ENCODE results near the gene RPS19BP1.

Gene RPS19BP1

GRCh38 chr22:39487826-39488520, 44.6 kb downstream of the RPS19BP1 start:
- intact Hi-C loops (cut with DNase I; ENCODE audit: low total_unique reads): no loop called here
- no peak for TF ChIP-seq CTCF (IDR thresholded peaks at IDR 0.05)
- DNase-seq: no peak
- H3K27me3 ChIP-seq: peaks cover 0 to 20% of the 10 kb centered on the region in 2 donors
- H3K27ac ChIP-seq: no peak overlapping the region
- H3K4me3 ChIP-seq: no peak overlapping the region
- no peaks in the 10 kb centered on the region for H3K4me1 ChIP-seq
- H3K9me3 ChIP-seq: no peaks in the 10 kb centered on the region
- no peaks in the 10 kb centered on the region for H3K36me3 ChIP-seq

GRCh38 chr22:39486951-39487825, 45.4 kb downstream of the RPS19BP1 start:
- no peak for TF ChIP-seq CTCF (IDR thresholded peaks at IDR 0.05)

GRCh38 chr22:39482768-39483167, 49.8 kb downstream of the RPS19BP1 start:
- no peak overlapping the region for H3K27ac ChIP-seq
- DNase-seq: no peak
- TF ChIP-seq CTCF (IDR thresholded peaks at IDR 0.05): no peak

More at GRCh38 chr22:39486951-39487825, 45.4 kb downstream of the RPS19BP1 start:
- Histone ChIP-seq H3K27me3 (peaks cover 0 to 17% of the 10 kb centered on the region in 2 donors), H3K4me1 (no peaks in the 10 kb centered on the region), H3K36me3 (no peaks in the 10 kb centered on the region), H3K9me3 (no peaks in the 10 kb centered on the region), H3K4me3 (no peak overlapping the region), H3K27ac (no peak overlapping the region)
- intact Hi-C loops (cut with DNase I; ENCODE audit: low total_unique reads): no loop called here
- DNase-seq: no peak

GRCh38 chr22:39481595-39481994, 51.0 kb downstream of the RPS19BP1 start:
- DNase-seq: no peak
- TF ChIP-seq CTCF (IDR thresholded peaks at IDR 0.05): no peak
- no peaks in the 10 kb centered on the region for H3K4me1 ChIP-seq
- no peaks in the 10 kb centered on the region for H3K9me3 ChIP-seq
- H3K27ac ChIP-seq: no peak overlapping the region
- H3K36me3 ChIP-seq: no peaks in the 10 kb centered on the region
- intact Hi-C loops (cut with DNase I; ENCODE audit: low total_unique reads): no loop called here
- H3K4me3 ChIP-seq: no peak overlapping the region
- peaks cover 0 to 19% of the 10 kb centered on the region in 2 donors for H3K27me3 ChIP-seq

More at GRCh38 chr22:39482768-39483167, 49.8 kb downstream of the RPS19BP1 start:
- intact Hi-C loops (cut with DNase I; ENCODE audit: low total_unique reads): no loop called here
- Histone ChIP-seq H3K4me1 (no peaks in the 10 kb centered on the region), H3K9me3 (no peaks in the 10 kb centered on the region), H3K27me3 (peaks cover 0 to 19% of the 10 kb centered on the region in 2 donors), H3K36me3 (no peaks in the 10 kb centered on the region), H3K4me3 (no peak overlapping the region)

GRCh38 chr22:39481054-39481453, 51.5 kb downstream of the RPS19BP1 start:
- intact Hi-C loops (cut with DNase I; ENCODE audit: low total_unique reads): no loop called here
- H3K4me3 ChIP-seq: no peak overlapping the region
- TF ChIP-seq CTCF (IDR thresholded peaks at IDR 0.05): no peak
- H3K4me1 ChIP-seq: no peaks in the 10 kb centered on the region
- DNase-seq: no peak
- no peaks in the 10 kb centered on the region for H3K9me3 ChIP-seq
- no peak overlapping the region for H3K27ac ChIP-seq
- no peaks in the 10 kb centered on the region for H3K36me3 ChIP-seq
- peaks cover 0 to 22% of the 10 kb centered on the region in 2 donors for H3K27me3 ChIP-seq

Measured in tibial artery (tissue), 4 donors.